Measurements from ENCODE around the gene TCF4. TPM values are rescaled to one million over a fixed set of nuclear protein-coding genes. Genes with fewer than 3 reads are reported as not detected.

TCF4 gene
- total RNA-seq, 1 experiment from 2014 or later: 0.42 TPM

DNA sequence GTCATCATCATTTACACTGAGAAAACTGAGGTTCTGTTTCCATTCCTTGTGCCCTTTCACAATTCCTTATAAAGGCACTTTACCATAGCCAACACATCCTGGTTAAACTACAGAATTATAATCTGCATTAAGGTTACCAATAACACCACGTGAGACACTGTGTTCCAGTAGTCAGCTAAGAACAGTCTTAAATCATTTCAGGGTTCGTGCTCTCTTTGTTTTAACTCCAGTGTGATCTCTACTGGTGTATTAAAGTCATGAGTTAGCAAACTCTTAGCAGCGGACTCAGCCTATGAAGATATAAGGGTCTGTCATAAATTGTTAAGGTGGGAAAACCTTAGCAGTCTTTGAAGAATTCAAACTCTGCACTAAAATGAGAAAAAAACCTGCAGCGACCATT is 53.0 kb downstream of the TCF4 start:
- H3K79me2 ChIP-seq (ENCODE audit: insufficient read depth, low read length): no peaks in the 10 kb centered on the region
- H3K9ac ChIP-seq (ENCODE audit: low read length): no peak overlapping the region
- no peaks in the 10 kb centered on the region for H3K9me2 ChIP-seq (ENCODE audit: insufficient read depth)
- TF ChIP-seq ZFX (IDR thresholded peaks at IDR 0.05) (no peak), EZH2 (IDR thresholded peaks at IDR 0.05) (no peak), FOSL1 (IDR thresholded peaks at IDR 0.05; ENCODE audit: low read depth) (no peak), POLR2AphosphoS5 (IDR thresholded peaks at IDR 0.05; ENCODE audit: low read depth, low read length) (no peak), RAD21 (IDR thresholded peaks at IDR 0.05; ENCODE audit: low read depth) (no peak), TCF7L2 (IDR thresholded peaks at IDR 0.05; ENCODE audit: borderline replicate concordance, extremely low read depth, insufficient read depth, insufficient read length) (no peak), SRF (IDR thresholded peaks at IDR 0.05; ENCODE audit: low read depth) (no peak), YY1 (IDR thresholded peaks at IDR 0.05; ENCODE audit: extremely low read depth, insufficient replicate concordance, low read depth, low read length) (no peak), JUND (IDR thresholded peaks at IDR 0.05) (no peak), SP1 (IDR thresholded peaks at IDR 0.05; ENCODE audit: low read depth) (no peak), EGR1 (IDR thresholded peaks at IDR 0.05; ENCODE audit: low read depth) (no peak), EZH2phosphoT487 (IDR thresholded peaks at IDR 0.05; ENCODE audit: borderline replicate concordance) (no peak), ZNF274 (IDR thresholded peaks at IDR 0.05; ENCODE audit: low read depth, low read length) (no peak), CBX3 (IDR thresholded peaks at IDR 0.05; ENCODE audit: low read depth) (no peak)
- TF ChIP-seq, protein P1, sequence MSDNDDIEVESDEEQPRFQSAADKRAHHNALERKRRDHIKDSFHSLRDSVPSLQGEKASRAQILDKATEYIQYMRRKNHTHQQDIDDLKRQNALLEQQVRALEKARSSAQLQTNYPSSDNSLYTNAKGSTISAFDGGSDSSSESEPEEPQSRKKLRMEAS (IDR thresholded peaks at IDR 0.05): no peak
- TF ChIP-seq, protein P2, sequence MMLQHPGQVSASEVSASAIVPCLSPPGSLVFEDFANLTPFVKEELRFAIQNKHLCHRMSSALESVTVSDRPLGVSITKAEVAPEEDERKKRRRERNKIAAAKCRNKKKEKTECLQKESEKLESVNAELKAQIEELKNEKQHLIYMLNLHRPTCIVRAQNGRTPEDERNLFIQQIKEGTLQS (IDR thresholded peaks at IDR 0.05): no peak
- TF ChIP-seq, protein P3, sequence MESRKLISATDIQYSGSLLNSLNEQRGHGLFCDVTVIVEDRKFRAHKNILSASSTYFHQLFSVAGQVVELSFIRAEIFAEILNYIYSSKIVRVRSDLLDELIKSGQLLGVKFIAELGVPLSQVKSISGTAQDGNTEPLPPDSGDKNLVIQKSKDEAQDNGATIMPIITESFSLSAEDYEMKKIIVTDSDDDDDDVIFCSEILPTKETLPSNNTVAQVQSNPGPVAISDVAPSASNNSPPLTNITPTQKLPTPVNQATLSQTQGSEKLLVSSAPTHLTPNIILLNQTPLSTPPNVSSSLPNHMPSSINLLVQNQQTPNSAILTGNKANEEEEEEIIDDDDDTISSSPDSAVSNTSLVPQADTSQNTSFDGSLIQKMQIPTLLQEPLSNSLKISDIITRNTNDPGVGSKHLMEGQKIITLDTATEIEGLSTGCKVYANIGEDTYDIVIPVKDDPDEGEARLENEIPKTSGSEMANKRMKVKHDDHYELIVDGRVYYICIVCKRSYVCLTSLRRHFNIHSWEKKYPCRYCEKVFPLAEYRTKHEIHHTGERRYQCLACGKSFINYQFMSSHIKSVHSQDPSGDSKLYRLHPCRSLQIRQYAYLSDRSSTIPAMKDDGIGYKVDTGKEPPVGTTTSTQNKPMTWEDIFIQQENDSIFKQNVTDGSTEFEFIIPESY (IDR thresholded peaks at IDR 0.05; ENCODE audit: extremely low read depth, insufficient replicate concordance, low read length): no peak
- TF ChIP-seq, protein P4, sequence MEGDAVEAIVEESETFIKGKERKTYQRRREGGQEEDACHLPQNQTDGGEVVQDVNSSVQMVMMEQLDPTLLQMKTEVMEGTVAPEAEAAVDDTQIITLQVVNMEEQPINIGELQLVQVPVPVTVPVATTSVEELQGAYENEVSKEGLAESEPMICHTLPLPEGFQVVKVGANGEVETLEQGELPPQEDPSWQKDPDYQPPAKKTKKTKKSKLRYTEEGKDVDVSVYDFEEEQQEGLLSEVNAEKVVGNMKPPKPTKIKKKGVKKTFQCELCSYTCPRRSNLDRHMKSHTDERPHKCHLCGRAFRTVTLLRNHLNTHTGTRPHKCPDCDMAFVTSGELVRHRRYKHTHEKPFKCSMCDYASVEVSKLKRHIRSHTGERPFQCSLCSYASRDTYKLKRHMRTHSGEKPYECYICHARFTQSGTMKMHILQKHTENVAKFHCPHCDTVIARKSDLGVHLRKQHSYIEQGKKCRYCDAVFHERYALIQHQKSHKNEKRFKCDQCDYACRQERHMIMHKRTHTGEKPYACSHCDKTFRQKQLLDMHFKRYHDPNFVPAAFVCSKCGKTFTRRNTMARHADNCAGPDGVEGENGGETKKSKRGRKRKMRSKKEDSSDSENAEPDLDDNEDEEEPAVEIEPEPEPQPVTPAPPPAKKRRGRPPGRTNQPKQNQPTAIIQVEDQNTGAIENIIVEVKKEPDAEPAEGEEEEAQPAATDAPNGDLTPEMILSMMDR (IDR thresholded peaks at IDR 0.05 in 2 of 3, conservative IDR thresholded peaks at IDR 0.05 in 1 of 3; ENCODE audit: borderline replicate concordance in 1 of 3, insufficient read depth in 1 of 3, low read depth in 2 of 3, low read length in 2 of 3): no peak
- ChIA-PET CTCF (no interaction called here), POLR2A (no interaction called here), RAD21 (ENCODE audit: low non-redundant PET in 1 of 2, low total read pairs in 2 of 2, uncharacterized antibody in 2 of 2, unreplicated experiment in 2 of 2) (no interaction called here)
- ATAC-seq (no peak), DNase-seq (ENCODE audit: low read depth, low spot score) (no peak)
- no peak overlapping the region for H3K27ac ChIP-seq (ENCODE audit: low read depth, low read length)
- no TSS peak for BruUV-seq (replicated peaks)
- no peaks in the 10 kb centered on the region for H3K27me3 ChIP-seq (ENCODE audit: insufficient read depth, low read length)
- H3K4me1 ChIP-seq (ENCODE audit: control insufficient read depth in 1 of 2, insufficient read depth in 2 of 2, low read length in 2 of 2): no peaks in the 10 kb centered on the region
- no peaks in the 10 kb centered on the region for H3K36me3 ChIP-seq (ENCODE audit: control insufficient read depth in 1 of 2, insufficient read depth in 2 of 2, low read length in 2 of 2)
- H3K4me2 ChIP-seq (ENCODE audit: low read length): no peak overlapping the region
- peaks cover 10 to 28% of the 10 kb centered on the region in 2 experiments; a peak in 2 of 4 replicates for H3K9me3 ChIP-seq (ENCODE audit: control insufficient read depth in 1 of 2, insufficient read depth in 1 of 2, low read depth in 1 of 2, low read length in 2 of 2)
- H3K4me3 ChIP-seq (replicated peaks in 1 of 2; ENCODE audit: low read depth in 1 of 2, low read length in 2 of 2): no peak overlapping the region
- H4K20me1 ChIP-seq (ENCODE audit: insufficient read depth): no peaks in the 10 kb centered on the region
- H2AFZ ChIP-seq (ENCODE audit: low read depth, low read length, poor library complexity, severe bottlenecking): no peak overlapping the region
- intact Hi-C loops (cut with micrococcal nuclease): no loop called here
